ENCODE data around the gene CRHR1. TPM values are rescaled to one million over a fixed set of nuclear protein-coding genes. Genes with fewer than 3 reads are reported as not detected.

CRHR1 gene
- total and polyA plus RNA-seq, 8 donors = not detected

GRCh38 chr17:45869676-45870341 is 85.7 kb downstream of the CRHR1 start:
- Histone ChIP-seq H3K36me3 (no peaks in the 10 kb centered on the region), H3K4me1 (no peaks in the 10 kb centered on the region), H3K27ac (no peak overlapping the region), H3K9me3 (no peaks in the 10 kb centered on the region), H3K4me3 (no peak overlapping the region), H3K27me3 (peaks cover 0 to 38% of the 10 kb centered on the region in 2 donors)
- intact Hi-C loops (cut with DNase I) = no loop called here
- no peak for TF ChIP-seq CTCF (IDR thresholded peaks at IDR 0.05)
- DNase-seq (no peak), ATAC-seq (no peak)

- Histone ChIP-seq H3K4me3 (no peak overlapping the region), H3K36me3 (no peaks in the 10 kb centered on the region), H3K4me1 (no peaks in the 10 kb centered on the region), H3K27ac (no peak overlapping the region), H3K9me3 (no peaks in the 10 kb centered on the region), H3K27me3 (peaks cover 0 to 37% of the 10 kb centered on the region in 2 donors)
- ATAC-seq (no peak), DNase-seq (no peak)
- TF ChIP-seq CTCF (IDR thresholded peaks at IDR 0.05) = no peak
- intact Hi-C loops (cut with DNase I) = no loop called here
Measured at GRCh38 chr17:45870342-45870974, 86.3 kb downstream of the CRHR1 start.

- Histone ChIP-seq H3K27ac (no peak overlapping the region), H3K4me3 (no peak overlapping the region), H3K4me1 (no peaks in the 10 kb centered on the region), H3K9me3 (no peaks in the 10 kb centered on the region), H3K36me3 (no peaks in the 10 kb centered on the region), H3K27me3 (peaks cover 0 to 38% of the 10 kb centered on the region in 2 donors)
- intact Hi-C loops (cut with DNase I) = no loop called here
- no peak for ATAC-seq
- DNase-seq = no peak
- no peak for TF ChIP-seq CTCF (IDR thresholded peaks at IDR 0.05)
Measured at GRCh38 chr17:45871718-45872117, 87.6 kb downstream of the CRHR1 start.

GRCh38 chr17:45873728-45874127 is 89.6 kb downstream of the CRHR1 start:
- DNase-seq (no peak), ATAC-seq (no peak)
- intact Hi-C loops (cut with DNase I) = no loop called here
- H3K9me3 ChIP-seq = no peaks in the 10 kb centered on the region
- no peaks in the 10 kb centered on the region for H3K4me1 ChIP-seq
- H3K27me3 ChIP-seq = peaks cover 0 to 46% of the 10 kb centered on the region in 2 donors
- TF ChIP-seq CTCF (IDR thresholded peaks at IDR 0.05) = no peak
- no peaks in the 10 kb centered on the region for H3K36me3 ChIP-seq
- no peak overlapping the region for H3K27ac ChIP-seq
- H3K4me3 ChIP-seq = no peak overlapping the region

GRCh38 chr17:45874151-45874550 is 90.0 kb downstream of the CRHR1 start:
- Histone ChIP-seq H3K4me3 (no peak overlapping the region), H3K27me3 (peaks cover 0 to 46% of the 10 kb centered on the region in 2 donors), H3K4me1 (no peaks in the 10 kb centered on the region), H3K9me3 (no peaks in the 10 kb centered on the region), H3K27ac (no peak overlapping the region), H3K36me3 (no peaks in the 10 kb centered on the region)
- intact Hi-C loops (cut with DNase I) = no loop called here
- no peak for ATAC-seq
- TF ChIP-seq CTCF (IDR thresholded peaks at IDR 0.05) = no peak
- no peak for DNase-seq
